K562 (cell line): ENCODE data around the gene ITGA2B. TPM values are rescaled to one million over a fixed set of nuclear protein-coding genes. Genes with fewer than 3 reads are reported as not detected.

Source experiments
- BRF1 ChIP-seq: IDR thresholded peaks from 3 replicates; pipeline ENCODE4 v1.6.1; 2011; ENCODE audit warnings: borderline replicate concordance, mild to moderate bottlenecking; ENCODE audit not compliant: insufficient read length; ENCODE audit errors: extremely low read depth
- CTBP1 ChIP-seq: fragments of 450-650 bp; IDR thresholded peaks from 2 replicates; pipeline ENCODE4 v1.6.1; 2016; ENCODE audit warnings: borderline replicate concordance
- FOXJ3 ChIP-seq: sonication (generic); formaldehyde crosslinking; IDR thresholded peaks from 2 replicates; pipeline ENCODE4 v1.4.0; 2020; ENCODE audit warnings: mild to moderate bottlenecking, missing genetic modification reagents
- FUS ChIP-seq: fragments of 200-400 bp; formaldehyde crosslinking; optimal IDR thresholded peaks from 2 replicates; pipeline ENCODE3; 2017; ENCODE audit warnings: low read depth, low read length
- HDAC2 ChIP-seq: fragments of 450-650 bp; IDR thresholded peaks from 2 replicates; pipeline ENCODE4 v1.6.1; 2016; ENCODE audit warnings: mild to moderate bottlenecking
- RUNX1 ChIP-seq: sonication (generic); IDR thresholded peaks from 2 replicates; pipeline ENCODE4 v1.6.1; 2016; ENCODE audit warnings: antibody characterized with exemption, low read depth
- SMAD4 ChIP-seq: fragments of 250-450 bp; sonication (Bioruptor Pico); conservative IDR thresholded peaks from 2 replicates; pipeline ENCODE4 v1.8.0; 2021; ENCODE audit warnings: inconsistent platforms, mild to moderate bottlenecking, moderate library complexity
- TAF1 ChIP-seq: IDR thresholded peaks from 2 replicates; pipeline ENCODE4 v1.6.1; 2011; ENCODE audit warnings: mild to moderate bottlenecking, low read length, moderate library complexity; ENCODE audit not compliant: insufficient read depth, control insufficient read depth, severe bottlenecking; ENCODE audit errors: extremely low read depth
- TRIM24 ChIP-seq, 2 experiments: fragments of 450-650 bp; IDR thresholded peaks; 2 replicates each; pipeline ENCODE4 v1.6.1; 2016
- ZBED1 ChIP-seq: IDR thresholded peaks from 2 replicates; pipeline ENCODE4 v1.6.1; 2014
- ZNF12 ChIP-seq: sonication (generic); formaldehyde crosslinking; IDR thresholded peaks from 2 replicates; pipeline ENCODE4 v1.4.0; 2020; ENCODE audit warnings: mild to moderate bottlenecking, missing genetic modification reagents
- ZNF24 ChIP-seq: fragments of 450-650 bp; IDR thresholded peaks from 2 replicates; pipeline ENCODE4 v1.6.1; 2016
- ZNF445 ChIP-seq: fragments of 250-450 bp; sonication (Bioruptor Pico); IDR thresholded peaks from 2 replicates; pipeline ENCODE4 v1.4.0; 2020; ENCODE audit warnings: low read depth, mild to moderate bottlenecking, moderate library complexity
- ZNF77 ChIP-seq: fragments of 250-450 bp; sonication (Bioruptor Pico); IDR thresholded peaks from 2 replicates; pipeline ENCODE4 v1.5.0; 2020
- polyA plus RNA-seq, 8 experiments: library from polyadenylated mRNA; depleted of rRNA in 4 of 8; stranded (reverse) in 5 of 8; unstranded in 3 of 8; fragments of >200 nt; fragmentation: Nextera tagmentation in 2 of 8; fragmentation: Illumina TruSeq in 1 of 8; extraction: Ambion mirVana in 2 of 8; extraction: Trizol in 1 of 8; gene quantifications; 2 replicates each; pipeline versions ENCODE4 v1.2.1 to v1.2.3, GENCODE V29; 2011 to 2014; ENCODE audit warnings: inconsistent platforms in 1 of 8, missing spikeins in 1 of 8
- total RNA-seq, 7 experiments: library from RNA; depleted of rRNA in 6 of 7; stranded (reverse); fragments of >200 nt in 6 of 7; fragmentation: Illumina TruSeq in 2 of 7; extraction: Trizol in 2 of 7; gene quantifications; 2 replicates each; pipeline versions ENCODE4 v1.2.1 to v1.2.3, GENCODE V29; 2011 to 2021; ENCODE audit warnings: low replicate concordance in 1 of 7
- TF ChIP-seq, protein P1 (sequence below), 2 experiments: IDR thresholded peaks; 2 replicates each; pipeline ENCODE4 v1.6.1; 2012; ENCODE audit warnings: improper control_type of control experiment in 2 of 2, low read depth in 2 of 2, low read length in 2 of 2, borderline replicate concordance in 1 of 2
- TF ChIP-seq, protein P2 (sequence below), 2 experiments: fragments of 450-650 bp; formaldehyde crosslinking in 1 of 2; IDR thresholded peaks; 2 replicates each; pipeline versions ENCODE4 v1.4.0 to v1.6.1; 2014 to 2020; ENCODE audit warnings: mild to moderate bottlenecking in 2 of 2, borderline replicate concordance in 1 of 2, low read depth in 1 of 2
- TF ChIP-seq, protein P3 (sequence below): fragments of 450-650 bp; formaldehyde crosslinking; IDR thresholded peaks from 2 replicates; pipeline ENCODE4 v1.4.0; 2020; ENCODE audit warnings: mild to moderate bottlenecking

ITGA2B gene
- total and polyA plus RNA-seq, 9 of the 15 experiments (the other 6 are each of a cell fraction or from before 2014, with no cell fraction given), result 1.1 to 26.4 (median 5.6) TPM

DNA sequence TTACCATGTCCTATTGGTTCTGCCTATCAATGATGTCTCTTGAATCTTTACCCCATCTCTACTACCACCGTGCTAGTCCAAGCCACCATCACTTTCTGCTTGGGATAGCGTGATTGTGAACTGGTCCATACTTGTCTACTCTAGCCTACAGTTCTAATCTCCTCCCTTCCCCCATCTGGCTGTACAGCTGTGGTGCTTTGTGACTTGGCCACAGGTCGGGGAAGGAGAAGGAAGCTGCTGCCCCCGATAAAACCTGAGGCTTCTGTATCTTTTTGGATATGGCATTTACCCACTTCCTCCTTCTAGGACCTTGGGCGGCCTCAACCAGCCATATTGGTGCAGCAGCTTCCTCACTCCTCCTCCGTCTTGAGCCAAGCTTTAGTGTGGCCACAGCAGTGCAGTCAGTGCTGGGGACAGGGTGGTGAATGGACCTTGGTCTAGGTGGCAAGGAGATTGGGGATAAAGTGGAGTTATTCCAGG is 314 bp upstream of the ITGA2B start (continued):
- no peak for TF ChIP-seq ZNF77 (CRISPR knock-in tag)
- TF ChIP-seq ZBED1, result 0 out of 2 replicates have a peak, but pooled peaks have one; percentile 17
- no peak for TF ChIP-seq RUNX1
- TF ChIP-seq ZNF12 (CRISPR knock-in tag), result no peak
- TF ChIP-seq TRIM24 (IDR thresholded peaks at IDR 0.05), result peak; percentile 87 to 91
- peak; percentile 82; the same call in 1 of the 2 replicates for TF ChIP-seq CTBP1
- TF ChIP-seq ZNF445 (CRISPR knock-in tag), result no peak
- TF ChIP-seq ZNF24, result no peak
- TF ChIP-seq BRF1, result no peak
- TF ChIP-seq SMAD4, result no peak; the same call in 1 of the 2 replicates
- TF ChIP-seq HDAC2, result 0 out of 2 replicates have a peak, but pooled peaks have one; percentile 77
- TF ChIP-seq FUS, result no peak
- TF ChIP-seq, protein P1, sequence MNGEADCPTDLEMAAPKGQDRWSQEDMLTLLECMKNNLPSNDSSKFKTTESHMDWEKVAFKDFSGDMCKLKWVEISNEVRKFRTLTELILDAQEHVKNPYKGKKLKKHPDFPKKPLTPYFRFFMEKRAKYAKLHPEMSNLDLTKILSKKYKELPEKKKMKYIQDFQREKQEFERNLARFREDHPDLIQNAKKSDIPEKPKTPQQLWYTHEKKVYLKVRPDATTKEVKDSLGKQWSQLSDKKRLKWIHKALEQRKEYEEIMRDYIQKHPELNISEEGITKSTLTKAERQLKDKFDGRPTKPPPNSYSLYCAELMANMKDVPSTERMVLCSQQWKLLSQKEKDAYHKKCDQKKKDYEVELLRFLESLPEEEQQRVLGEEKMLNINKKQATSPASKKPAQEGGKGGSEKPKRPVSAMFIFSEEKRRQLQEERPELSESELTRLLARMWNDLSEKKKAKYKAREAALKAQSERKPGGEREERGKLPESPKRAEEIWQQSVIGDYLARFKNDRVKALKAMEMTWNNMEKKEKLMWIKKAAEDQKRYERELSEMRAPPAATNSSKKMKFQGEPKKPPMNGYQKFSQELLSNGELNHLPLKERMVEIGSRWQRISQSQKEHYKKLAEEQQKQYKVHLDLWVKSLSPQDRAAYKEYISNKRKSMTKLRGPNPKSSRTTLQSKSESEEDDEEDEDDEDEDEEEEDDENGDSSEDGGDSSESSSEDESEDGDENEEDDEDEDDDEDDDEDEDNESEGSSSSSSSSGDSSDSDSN (IDR thresholded peaks at IDR 0.05; ENCODE audit: borderline replicate concordance in 1 of 2, low read depth in 2 of 2, low read length in 2 of 2), result 0 out of 4 replicates have a peak, but pooled peaks have one; percentile 22 to 59
- TF ChIP-seq, protein P2, sequence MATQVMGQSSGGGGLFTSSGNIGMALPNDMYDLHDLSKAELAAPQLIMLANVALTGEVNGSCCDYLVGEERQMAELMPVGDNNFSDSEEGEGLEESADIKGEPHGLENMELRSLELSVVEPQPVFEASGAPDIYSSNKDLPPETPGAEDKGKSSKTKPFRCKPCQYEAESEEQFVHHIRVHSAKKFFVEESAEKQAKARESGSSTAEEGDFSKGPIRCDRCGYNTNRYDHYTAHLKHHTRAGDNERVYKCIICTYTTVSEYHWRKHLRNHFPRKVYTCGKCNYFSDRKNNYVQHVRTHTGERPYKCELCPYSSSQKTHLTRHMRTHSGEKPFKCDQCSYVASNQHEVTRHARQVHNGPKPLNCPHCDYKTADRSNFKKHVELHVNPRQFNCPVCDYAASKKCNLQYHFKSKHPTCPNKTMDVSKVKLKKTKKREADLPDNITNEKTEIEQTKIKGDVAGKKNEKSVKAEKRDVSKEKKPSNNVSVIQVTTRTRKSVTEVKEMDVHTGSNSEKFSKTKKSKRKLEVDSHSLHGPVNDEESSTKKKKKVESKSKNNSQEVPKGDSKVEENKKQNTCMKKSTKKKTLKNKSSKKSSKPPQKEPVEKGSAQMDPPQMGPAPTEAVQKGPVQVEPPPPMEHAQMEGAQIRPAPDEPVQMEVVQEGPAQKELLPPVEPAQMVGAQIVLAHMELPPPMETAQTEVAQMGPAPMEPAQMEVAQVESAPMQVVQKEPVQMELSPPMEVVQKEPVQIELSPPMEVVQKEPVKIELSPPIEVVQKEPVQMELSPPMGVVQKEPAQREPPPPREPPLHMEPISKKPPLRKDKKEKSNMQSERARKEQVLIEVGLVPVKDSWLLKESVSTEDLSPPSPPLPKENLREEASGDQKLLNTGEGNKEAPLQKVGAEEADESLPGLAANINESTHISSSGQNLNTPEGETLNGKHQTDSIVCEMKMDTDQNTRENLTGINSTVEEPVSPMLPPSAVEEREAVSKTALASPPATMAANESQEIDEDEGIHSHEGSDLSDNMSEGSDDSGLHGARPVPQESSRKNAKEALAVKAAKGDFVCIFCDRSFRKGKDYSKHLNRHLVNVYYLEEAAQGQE (IDR thresholded peaks at IDR 0.05; ENCODE audit: borderline replicate concordance), result peak; percentile 96
- TF ChIP-seq, protein P2 (CRISPR knock-in tag; IDR thresholded peaks at IDR 0.05; ENCODE audit: low read depth), result no peak
- TF ChIP-seq TAF1, result peak; percentile 37
- TF ChIP-seq, protein P3, sequence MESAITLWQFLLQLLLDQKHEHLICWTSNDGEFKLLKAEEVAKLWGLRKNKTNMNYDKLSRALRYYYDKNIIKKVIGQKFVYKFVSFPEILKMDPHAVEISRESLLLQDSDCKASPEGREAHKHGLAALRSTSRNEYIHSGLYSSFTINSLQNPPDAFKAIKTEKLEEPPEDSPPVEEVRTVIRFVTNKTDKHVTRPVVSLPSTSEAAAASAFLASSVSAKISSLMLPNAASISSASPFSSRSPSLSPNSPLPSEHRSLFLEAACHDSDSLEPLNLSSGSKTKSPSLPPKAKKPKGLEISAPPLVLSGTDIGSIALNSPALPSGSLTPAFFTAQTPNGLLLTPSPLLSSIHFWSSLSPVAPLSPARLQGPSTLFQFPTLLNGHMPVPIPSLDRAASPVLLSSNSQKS (CRISPR knock-in tag), result no peak
- TF ChIP-seq FOXJ3 (CRISPR knock-in tag), result no peak
